OCI-LY7 (cell line): ENCODE data around the gene ADAMTS2.

Source experiments
- CTCF ChIP-seq: fragments of 200-600 bp; sonication (generic); conservative IDR thresholded peaks from 2 replicates; pipeline ENCODE4 v1.5.1; 2014; ENCODE audit warnings: mild to moderate bottlenecking, antibody characterized with exemption, low read length, moderate library complexity, mixed read lengths
- EZH2phosphoT487 ChIP-seq: fragments of 200-600 bp; sonication (generic); IDR thresholded peaks from 2 replicates; pipeline ENCODE4 v1.6.1; 2018; ENCODE audit warnings: low read depth, borderline replicate concordance, mild to moderate bottlenecking, mixed run types, antibody characterized with exemption, low read length, moderate library complexity, mixed read lengths

- no peak for TF ChIP-seq CTCF
- no peak for TF ChIP-seq EZH2phosphoT487
Observed at GRCh38 chr5:179264053-179264782, 81.0 kb downstream of the ADAMTS2 start.
